GM12891 (cell line): Measurements from ENCODE around the gene ABCA13.

Source experiments
- POLR2A ChIP-seq: IDR thresholded peaks from 2 replicates; pipeline ENCODE4 v1.6.1; 2011; ENCODE audit warnings: low read depth, low read length, control low read depth
- POLR2AphosphoS5 ChIP-seq: IDR thresholded peaks from 2 replicates; pipeline ENCODE4 v1.6.1; 2011; ENCODE audit warnings: low read depth, low read length, control low read depth
- SPI1 ChIP-seq: IDR thresholded peaks from 2 replicates; pipeline ENCODE4 v1.6.1; 2011; ENCODE audit warnings: low read depth, low read length, control low read depth
- TAF1 ChIP-seq: IDR thresholded peaks from 2 replicates; pipeline ENCODE4 v1.6.1; 2011; ENCODE audit warnings: low read depth, low read length, control low read depth

DNA sequence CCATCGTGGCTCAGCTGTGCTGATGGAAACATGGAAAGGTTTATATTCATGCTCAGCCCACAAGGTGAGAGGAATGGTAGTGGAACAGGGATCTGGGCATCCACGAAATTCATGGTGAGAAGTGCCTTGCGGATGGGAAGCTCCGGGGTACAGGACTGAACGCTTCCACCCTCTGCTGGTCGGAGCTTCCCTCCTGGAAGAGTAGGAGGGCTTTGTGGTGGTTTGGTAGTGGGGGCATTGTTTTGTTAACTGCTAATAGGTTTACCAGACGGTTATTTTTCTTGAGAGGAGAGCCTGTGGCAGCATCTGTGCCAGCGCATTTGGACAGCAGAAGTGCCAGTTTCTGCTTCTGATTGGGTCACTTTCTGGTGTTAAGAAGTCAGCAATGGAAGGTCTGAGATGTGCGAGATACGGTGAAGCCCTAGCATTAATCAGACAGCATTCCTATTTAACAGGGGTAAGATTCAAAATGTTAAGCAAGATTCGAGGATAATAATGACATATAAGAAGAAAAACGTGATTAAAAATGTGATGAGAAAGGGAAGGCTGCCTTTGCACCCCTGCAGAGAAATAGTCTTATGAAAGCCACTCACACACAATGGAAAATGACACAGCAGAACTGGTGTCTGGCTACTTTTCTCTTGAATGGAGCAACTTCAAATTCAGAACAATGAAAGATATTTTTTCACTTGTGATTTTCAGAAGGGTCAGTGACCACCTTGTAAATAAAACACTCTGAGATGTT lies 17.7 kb downstream of the ABCA13 start:
- TF ChIP-seq POLR2AphosphoS5, result no peak
- no peak for TF ChIP-seq POLR2A
- no peak for TF ChIP-seq TAF1
- TF ChIP-seq SPI1, result no peak
